Trophoblast cell (in vitro differentiated cells and primary cell): Measurements from ENCODE around the gene KSR1.
A peak's percentile ranks its signal among the peaks of the same experiment; 100 is the strongest.

Experiments used
- DNase-seq, 2 donors: peaks; one replicate each; pipeline ENCODE4 v3.0.0-alpha.2; 2016
- H2AFZ ChIP-seq: 2 replicates; pipeline ENCODE4 v1.6.1; 2013; ENCODE audit warnings: low read length, moderate library complexity, mild to moderate bottlenecking; ENCODE audit not compliant: insufficient read depth, poor library complexity
- H2AK5ac ChIP-seq: 2 replicates; pipeline ENCODE4 v1.6.1; 2013; ENCODE audit warnings: mild to moderate bottlenecking, low read length
- H2BK120ac ChIP-seq: 2 replicates; pipeline ENCODE4 v1.6.1; 2013; ENCODE audit warnings: low read length, mild to moderate bottlenecking, moderate library complexity; ENCODE audit not compliant: insufficient read depth, poor library complexity
- H2BK12ac ChIP-seq: 2 replicates; pipeline ENCODE4 v1.6.1; 2013; ENCODE audit warnings: mild to moderate bottlenecking, low read length, moderate library complexity
- H2BK5ac ChIP-seq: 2 replicates; pipeline ENCODE4 v1.6.1; 2013; ENCODE audit warnings: low read length, low read depth, moderate library complexity, mild to moderate bottlenecking; ENCODE audit not compliant: poor library complexity
- H3K14ac ChIP-seq: 2 replicates; pipeline ENCODE4 v1.6.1; 2013; ENCODE audit warnings: mild to moderate bottlenecking, low read length
- H3K18ac ChIP-seq: 2 replicates; pipeline ENCODE4 v1.6.1; 2013; ENCODE audit warnings: mild to moderate bottlenecking, low read length
- H3K23ac ChIP-seq: 2 replicates; pipeline ENCODE4 v1.6.1; 2013; ENCODE audit warnings: low read length
- H3K27ac ChIP-seq: 2 replicates; pipeline ENCODE4 v1.5.1; 2013; ENCODE audit warnings: low read depth, mild to moderate bottlenecking, inconsistent platforms, low read length, moderate library complexity
- H3K27me3 ChIP-seq: 2 replicates; pipeline ENCODE4 v1.6.1; 2013; ENCODE audit warnings: inconsistent platforms, mild to moderate bottlenecking, low read length, moderate library complexity; ENCODE audit not compliant: insufficient read depth
- H3K36me3 ChIP-seq, 2 experiments: 1 replicate in 1 of 2; 2 replicates in 1 of 2; pipeline ENCODE4 v1.6.1; 2013; ENCODE audit warnings: low read length in 2 of 2, mild to moderate bottlenecking in 2 of 2, moderate library complexity in 1 of 2; ENCODE audit not compliant: insufficient read depth in 2 of 2, control insufficient read depth in 1 of 2
- H3K4ac ChIP-seq: 2 replicates; pipeline ENCODE4 v1.6.1; 2013; ENCODE audit warnings: low read depth, mild to moderate bottlenecking, low read length, moderate library complexity
- H3K4me1 ChIP-seq, 2 experiments: 1 replicate in 1 of 2; 2 replicates in 1 of 2; pipeline ENCODE4 v1.6.1; 2013; ENCODE audit warnings: low read length in 2 of 2, mild to moderate bottlenecking in 2 of 2, moderate library complexity in 1 of 2; ENCODE audit not compliant: insufficient read depth in 2 of 2, control insufficient read depth in 1 of 2
- H3K4me2 ChIP-seq: 2 replicates; pipeline ENCODE4 v1.6.1; 2013; ENCODE audit warnings: inconsistent platforms, mild to moderate bottlenecking, low read length, moderate library complexity
- H3K4me3 ChIP-seq: 2 replicates; pipeline ENCODE4 v1.5.1; 2013; ENCODE audit warnings: mild to moderate bottlenecking, low read depth, low read length, inconsistent platforms
- H3K79me1 ChIP-seq: one replicate; pipeline ENCODE4 v1.6.1; 2013; ENCODE audit warnings: low read length
- H3K79me2 ChIP-seq: 2 replicates; pipeline ENCODE4 v1.6.1; 2013; ENCODE audit warnings: low read length, mild to moderate bottlenecking; ENCODE audit not compliant: control insufficient read depth, insufficient read depth, poor library complexity
- H3K9ac ChIP-seq: 2 replicates; pipeline ENCODE4 v1.6.1; 2013; ENCODE audit warnings: mild to moderate bottlenecking, low read length
- H3K9me3 ChIP-seq: 2 replicates; pipeline ENCODE4 v1.6.1; 2013; ENCODE audit warnings: low read depth, mild to moderate bottlenecking, control low read depth, inconsistent platforms, low read length; ENCODE audit not compliant: insufficient read depth
- H4K12ac ChIP-seq: 2 replicates; pipeline ENCODE4 v1.6.1; 2013; ENCODE audit warnings: low read depth, mild to moderate bottlenecking, low read length, moderate library complexity
- H4K8ac ChIP-seq: 2 replicates; pipeline ENCODE4 v1.6.1; 2013; ENCODE audit warnings: low read depth, mild to moderate bottlenecking, low read length, moderate library complexity
- H4K91ac ChIP-seq: one replicate; pipeline ENCODE4 v1.6.1; 2013; ENCODE audit warnings: low read depth, mild to moderate bottlenecking, low read length, moderate library complexity
- WGBS: extraction: QIAGEN DNeasy Blood & Tissue Kit; methylation state at CpG from one replicate; pipeline ENCODE4 v1.1.7; 2013; ENCODE audit warnings: missing lambda C conversion rate; ENCODE audit not compliant: insufficient read length, insufficient coverage; ENCODE audit errors: extremely low coverage; 5-methylcytosine and 5-hydroxymethylcytosine counted together

KSR1 gene

DNA sequence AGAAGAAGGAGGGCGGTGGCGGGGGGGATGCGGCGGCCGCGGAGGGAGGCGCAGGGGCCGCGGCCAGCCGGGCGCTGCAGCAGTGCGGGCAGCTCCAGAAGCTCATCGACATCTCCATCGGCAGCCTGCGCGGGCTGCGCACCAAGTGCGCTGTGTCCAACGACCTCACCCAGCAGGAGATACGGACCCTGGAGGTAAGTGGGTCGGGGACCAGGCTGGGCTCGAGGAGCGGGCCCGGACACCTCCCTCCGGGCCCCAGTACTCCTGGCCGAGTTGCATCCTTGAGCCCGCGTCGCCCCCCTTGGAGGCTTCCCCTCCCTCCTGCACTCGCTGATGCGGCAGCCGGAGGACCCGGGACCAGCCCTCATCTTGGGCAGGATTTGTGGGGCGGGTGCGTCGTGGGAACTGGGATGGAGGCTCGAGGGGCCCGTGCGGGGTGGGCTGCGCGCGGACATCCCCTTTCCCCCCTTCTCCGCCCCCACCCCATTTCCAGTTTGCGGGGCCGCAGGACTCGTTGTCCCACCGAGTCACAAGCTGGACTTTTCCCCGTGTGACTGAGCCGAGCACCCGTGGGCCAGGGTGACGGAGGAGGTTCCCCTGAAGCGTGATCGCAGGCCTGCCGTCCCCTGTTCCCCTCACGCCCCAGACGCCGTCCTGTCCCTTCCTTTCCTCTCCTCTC is 572 bp downstream of the KSR1 start:
- H3K4me1 ChIP-seq = peaks cover 19 to 38% of the 10 kb centered on the region in 2 experiments
- no CpG with 5 or more reads among the region's 57 CpGs for WGBS

DNA sequence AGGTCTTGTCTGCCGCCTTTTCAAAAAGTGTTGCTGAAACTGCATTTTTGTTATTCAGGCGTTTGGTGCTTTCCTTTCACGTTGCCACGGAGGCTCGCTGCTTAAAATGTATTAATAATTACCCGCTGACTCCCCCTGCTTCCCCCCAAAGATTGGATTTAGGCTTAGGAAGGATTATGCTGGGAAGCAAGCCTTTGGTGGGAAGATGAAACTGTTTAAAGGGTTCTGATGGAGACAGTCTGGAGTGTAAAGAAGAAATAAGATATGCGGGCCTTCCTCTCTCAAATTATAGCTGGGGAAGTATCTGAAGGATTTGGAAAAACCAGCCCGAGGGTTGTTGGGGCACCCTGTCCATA is 1.1 kb downstream of the KSR1 start:
- H2AFZ ChIP-seq = no peak overlapping the region
- H3K36me3 ChIP-seq = peaks cover 0 to 4% of the 10 kb centered on the region in 2 experiments
- no peak overlapping the region for H3K27ac ChIP-seq
- H3K4me3 ChIP-seq = peak overlapping the region; percentile 77
- H3K27me3 ChIP-seq = no peaks in the 10 kb centered on the region
- H3K4ac ChIP-seq = no peak overlapping the region
- peaks cover 16% of the 10 kb centered on the region for H3K79me2 ChIP-seq
- H2BK120ac ChIP-seq = no peak overlapping the region
- peaks cover 17% of the 10 kb centered on the region for H3K79me1 ChIP-seq
- H4K8ac ChIP-seq = no peak overlapping the region
- DNase-seq = no peak
- H4K12ac ChIP-seq = no peak overlapping the region
- H3K4me1 ChIP-seq = peaks cover 24 to 43% of the 10 kb centered on the region in 2 experiments
- peak overlapping the region; percentile 34 for H3K18ac ChIP-seq
- no peak overlapping the region for H4K91ac ChIP-seq
- H2AK5ac ChIP-seq = no peak overlapping the region
- peak overlapping the region; percentile 79 for H3K4me2 ChIP-seq
- WGBS = no CpG with 5 or more reads among the region's 8 CpGs
- H2BK5ac ChIP-seq = no peak overlapping the region
- H2BK12ac ChIP-seq = no peak overlapping the region
- no peaks in the 10 kb centered on the region for H3K9me3 ChIP-seq
- H3K23ac ChIP-seq = no peak overlapping the region
- no peak overlapping the region for H3K9ac ChIP-seq
- H3K14ac ChIP-seq = no peak overlapping the region

More for the DNA sequence above, 572 bp downstream of the KSR1 start:
- Histone ChIP-seq H3K23ac (no peak overlapping the region), H2AK5ac (no peak overlapping the region), H3K18ac (peak overlapping the region; percentile 52), H3K9ac (no peak overlapping the region), H3K79me1 (peaks cover 17% of the 10 kb centered on the region), H2BK5ac (no peak overlapping the region), H2BK12ac (no peak overlapping the region), H4K12ac (no peak overlapping the region), H3K4me3 (peak overlapping the region; percentile 77), H3K4ac (peak overlapping the region; percentile 80), H3K9me3 (no peaks in the 10 kb centered on the region), H3K36me3 (peaks cover 0 to 4% of the 10 kb centered on the region in 2 experiments), H3K14ac (peak overlapping the region; percentile 61), H4K8ac (peak overlapping the region; percentile 16), H2AFZ (peak overlapping the region; percentile 57), H3K27me3 (no peaks in the 10 kb centered on the region), H4K91ac (peak overlapping the region; percentile 57), H2BK120ac (peak overlapping the region; percentile 24), H3K27ac (no peak overlapping the region), H3K4me2 (peak overlapping the region; percentile 79), H3K79me2 (peaks cover 16% of the 10 kb centered on the region)
- no peak for DNase-seq

DNA sequence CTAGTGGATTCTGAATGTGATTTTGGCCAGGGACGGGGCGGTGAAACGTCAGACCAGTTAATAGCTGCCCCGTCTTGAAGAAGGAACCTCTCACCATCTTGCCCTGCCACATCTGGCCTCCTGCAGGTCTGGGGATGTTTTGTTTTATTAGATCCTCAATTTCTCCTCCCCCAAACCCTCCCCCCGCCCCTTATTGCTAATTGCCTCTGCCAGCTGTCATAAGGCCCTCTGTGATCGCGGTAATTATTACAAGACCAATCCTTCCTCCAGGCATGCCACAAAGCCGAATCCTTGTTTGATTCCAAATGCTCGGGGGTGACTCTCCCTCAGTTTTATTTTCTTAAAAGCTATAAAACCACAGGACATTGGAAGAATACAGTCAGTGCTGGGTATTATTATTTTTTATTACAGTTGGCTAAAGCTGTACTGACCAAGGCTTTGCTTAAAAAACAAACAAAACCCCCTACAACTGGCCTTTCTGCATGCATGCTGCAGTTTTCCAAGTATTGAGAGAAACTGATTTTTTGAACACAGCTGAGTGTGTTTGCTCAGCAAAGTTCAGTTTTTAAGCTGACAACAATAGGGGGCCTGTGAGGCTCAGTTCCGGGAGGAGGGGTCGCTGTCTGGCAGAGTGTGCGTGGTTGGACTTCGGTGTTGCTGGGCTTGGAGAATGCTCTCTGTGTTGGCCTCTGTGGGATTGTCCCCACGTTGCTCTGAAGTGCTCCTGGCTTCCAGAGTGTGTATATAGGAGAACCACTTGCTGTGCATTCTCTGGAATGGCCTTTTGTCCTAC is 1.7 kb downstream of the KSR1 start:
- peaks cover 0 to 4% of the 10 kb centered on the region in 2 experiments for H3K36me3 ChIP-seq
- WGBS = no CpG with 5 or more reads among the region's 14 CpGs
- peak in 1 of 2 donors; percentile 46 for DNase-seq

DNA sequence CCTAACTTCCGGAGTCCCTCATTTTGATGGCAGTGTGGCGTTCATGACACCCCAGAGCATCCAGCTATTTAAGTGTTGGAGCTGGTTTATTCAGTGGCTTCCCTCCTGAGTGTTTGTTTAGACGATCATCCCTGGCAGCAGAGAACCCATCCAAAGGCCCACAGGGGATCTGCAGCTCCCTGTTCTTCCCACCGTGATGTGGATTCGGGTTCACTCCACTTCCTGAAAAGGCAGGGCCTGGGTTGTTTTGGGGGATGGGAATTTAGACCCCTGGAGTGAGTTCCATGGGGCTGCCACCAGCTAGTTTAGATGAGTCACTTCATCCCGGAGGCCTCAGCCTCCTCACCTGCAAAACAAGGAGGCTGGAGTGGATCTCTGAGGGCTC is 2.3 kb downstream of the KSR1 start:
- DNase-seq = no peak
- Histone ChIP-seq H4K12ac (no peak overlapping the region), H3K14ac (no peak overlapping the region), H3K23ac (no peak overlapping the region), H2AFZ (no peak overlapping the region), H3K4me1 (peaks cover 25 to 51% of the 10 kb centered on the region in 2 experiments), H2BK12ac (no peak overlapping the region), H3K4me2 (peak overlapping the region; percentile 79), H3K9ac (no peak overlapping the region), H3K4me3 (no peak overlapping the region), H3K4ac (no peak overlapping the region), H2BK5ac (no peak overlapping the region), H3K18ac (no peak overlapping the region), H3K9me3 (no peaks in the 10 kb centered on the region), H2BK120ac (no peak overlapping the region), H4K8ac (no peak overlapping the region), H2AK5ac (no peak overlapping the region), H4K91ac (no peak overlapping the region), H3K36me3 (peaks cover 0 to 4% of the 10 kb centered on the region in 2 experiments), H3K27ac (no peak overlapping the region), H3K27me3 (no peaks in the 10 kb centered on the region), H3K79me2 (peaks cover 16% of the 10 kb centered on the region), H3K79me1 (peaks cover 17% of the 10 kb centered on the region)
- no CpG with 5 or more reads among the region's 6 CpGs for WGBS

More for the DNA sequence above, 1.7 kb downstream of the KSR1 start:
- Histone ChIP-seq H2BK120ac (no peak overlapping the region), H3K9me3 (no peaks in the 10 kb centered on the region), H4K91ac (no peak overlapping the region), H3K4me2 (peak overlapping the region; percentile 79), H3K9ac (no peak overlapping the region), H3K4me3 (peak overlapping the region; percentile 52), H3K4me1 (peaks cover 24 to 46% of the 10 kb centered on the region in 2 experiments), H3K14ac (no peak overlapping the region), H2AK5ac (no peak overlapping the region), H4K12ac (no peak overlapping the region), H3K27me3 (no peaks in the 10 kb centered on the region), H3K27ac (no peak overlapping the region), H2BK5ac (no peak overlapping the region), H3K79me1 (peaks cover 17% of the 10 kb centered on the region), H4K8ac (no peak overlapping the region), H2BK12ac (no peak overlapping the region), H3K18ac (no peak overlapping the region), H3K79me2 (peaks cover 16% of the 10 kb centered on the region), H3K4ac (no peak overlapping the region), H3K23ac (no peak overlapping the region), H2AFZ (no peak overlapping the region)
